B cell (primary cell): Measurements from ENCODE around the gene CREB3L4. TPM values are rescaled to one million over a fixed set of nuclear protein-coding genes. Genes with fewer than 3 reads are reported as not detected.

ENCODE experiments used
- ATAC-seq: fragments of 200-7000 bp; cut with Tn5 transposase; one replicate; pipeline ENCODE4 v1.10.0; 2021; ENCODE audit warnings: low read depth, mild to moderate bottlenecking, moderate number of reproducible peaks, moderate library complexity
- CTCF ChIA-PET: fragments of 350-600 bp; sonication (Branson Sonifier 250); formaldehyde crosslinking; loops from one replicate; lab custom pipeline; 2021; ENCODE audit warnings: antibody characterized with exemption, inconsistent platforms; lab: Charles Lee
- POLR2A ChIA-PET: fragments of 350-600 bp; sonication (Branson Sonifier 250); formaldehyde crosslinking; loops from one replicate; lab custom pipeline; 2021; ENCODE audit warnings: antibody characterized with exemption; lab: Charles Lee
- DNase-seq: peaks from one replicate; pipeline ENCODE4 v3.0.0; 2013
- H2AFZ ChIP-seq: 2 replicates; pipeline ENCODE4 v1.6.1; 2012; ENCODE audit warnings: mild to moderate bottlenecking, low read depth, low read length; ENCODE audit not compliant: insufficient read depth, poor library complexity, severe bottlenecking
- H3K27ac ChIP-seq, 2 donors: 1 replicate in 1 of 2; 2 replicates in 1 of 2; pipeline ENCODE4 v1.5.1; 2012 to 2013; ENCODE audit warnings: low read length in 2 of 2, mild to moderate bottlenecking in 2 of 2, moderate library complexity in 1 of 2
- H3K27me3 ChIP-seq, 4 experiments: fragments of 200-600 bp in 1 of 4; sonication (generic) in 1 of 4; replicated peaks in 1 of 4; 1 replicate in 2 of 4; 2 replicates in 2 of 4; pipeline versions ENCODE4 v1.6.1 to v1.7.0; 2013 to 2016; ENCODE audit warnings: low read length in 3 of 4, mild to moderate bottlenecking in 2 of 4, mixed read lengths in 1 of 4, moderate library complexity in 1 of 4; ENCODE audit not compliant: insufficient read depth in 4 of 4, control insufficient read depth in 3 of 4; ENCODE audit errors: control extremely low read depth in 1 of 4
- H3K36me3 ChIP-seq, 2 experiments: replicated peaks in 1 of 2; 1 replicate in 1 of 2; 2 replicates in 1 of 2; pipeline versions ENCODE4 v1.6.1 to v1.7.1; 2013; ENCODE audit warnings: low read length in 1 of 2; ENCODE audit not compliant: insufficient read depth in 2 of 2, control insufficient read depth in 1 of 2; ENCODE audit errors: control extremely low read depth in 1 of 2, extremely low read depth in 1 of 2
- H3K4me1 ChIP-seq, 2 donors: fragments of 200-600 bp in 1 of 2; sonication (generic) in 1 of 2; 1 replicate in 1 of 2; 2 replicates in 1 of 2; pipeline versions ENCODE4 v1.5.1 to v1.6.1; 2013 to 2017; ENCODE audit warnings: low read length in 2 of 2; ENCODE audit not compliant: control insufficient read depth in 2 of 2, insufficient read depth in 2 of 2
- H3K4me2 ChIP-seq: replicated peaks from 2 replicates; pipeline ENCODE3; 2012; ENCODE audit warnings: mild to moderate bottlenecking, low read depth, low read length; ENCODE audit not compliant: poor library complexity, severe bottlenecking
- H3K4me3 ChIP-seq, 5 experiments: fragments of 200-600 bp in 1 of 5; sonication (generic) in 1 of 5; 1 replicate in 3 of 5; 2 replicates in 2 of 5; pipeline versions ENCODE4 v1.5.1 to v1.7.0; 2011 to 2016; ENCODE audit warnings: low read length in 4 of 5, mild to moderate bottlenecking in 4 of 5, low read depth in 2 of 5, control low read depth in 1 of 5, moderate library complexity in 1 of 5; ENCODE audit not compliant: insufficient read depth in 1 of 5; ENCODE audit errors: control extremely low read depth in 1 of 5, extremely low read depth in 1 of 5
- H3K79me2 ChIP-seq: fragments of 200-600 bp; sonication (generic); one replicate; pipeline ENCODE4 v1.6.0; 2016; ENCODE audit warnings: low read length; ENCODE audit not compliant: control insufficient read depth, insufficient read depth
- H3K9ac ChIP-seq: fragments of 200-600 bp; sonication (generic); 2 replicates; pipeline ENCODE4 v1.6.1; 2017; ENCODE audit warnings: mild to moderate bottlenecking, low read length, moderate library complexity
- H3K9me3 ChIP-seq, 3 donors: one replicate each; pipeline versions ENCODE4 v1.6.1 to v1.7.1; 2013; ENCODE audit warnings: low read length in 2 of 3; ENCODE audit not compliant: control insufficient read depth in 2 of 3, insufficient read depth in 1 of 3; ENCODE audit errors: control extremely low read depth in 1 of 3
- H4K20me1 ChIP-seq: 2 replicates; pipeline ENCODE4 v1.6.0; 2012; ENCODE audit warnings: mild to moderate bottlenecking, low read length; ENCODE audit not compliant: insufficient read depth, control insufficient read depth, poor library complexity, severe bottlenecking
- H3K27ac Mint-ChIP-seq: one replicate; pipeline ENCODE4 v1.8.0; 2021; ENCODE audit warnings: mixed read lengths
- H3K27me3 Mint-ChIP-seq: one replicate; pipeline ENCODE4 v1.8.0; 2021; ENCODE audit warnings: mixed read lengths
- H3K4me1 Mint-ChIP-seq: one replicate; pipeline ENCODE4 v1.8.0; 2021; ENCODE audit warnings: mixed read lengths
- H3K4me3 Mint-ChIP-seq: one replicate; pipeline ENCODE4 v1.8.0; 2021; ENCODE audit warnings: mixed read lengths
- H3K9me3 Mint-ChIP-seq: one replicate; pipeline ENCODE4 v1.8.0; 2022; ENCODE audit warnings: mixed read lengths; ENCODE audit not compliant: insufficient read depth
- CTCF ChIP-seq: fragments of 200-600 bp; IDR thresholded peaks from one replicate; pipeline ENCODE4 v1.8.0; 2022; ENCODE audit warnings: antibody characterized with exemption, mild to moderate bottlenecking
- EZH2 ChIP-seq: IDR thresholded peaks from 2 replicates; pipeline ENCODE4 v1.6.1; 2012; ENCODE audit warnings: borderline replicate concordance, low read depth, mild to moderate bottlenecking, moderate library complexity, low read length; ENCODE audit not compliant: insufficient read depth, poor library complexity, severe bottlenecking
- WGBS: methylation state at CpG from one replicate; pipeline ENCODE4 v1.1.5; 2013; ENCODE audit warnings: missing lambda C conversion rate; ENCODE audit not compliant: insufficient coverage; 5-methylcytosine and 5-hydroxymethylcytosine counted together
- intact Hi-C: fragments of 100-400 bp; cut with micrococcal nuclease; formaldehyde crosslinking; loops from one replicate; pipeline ENCODE4 v1.10.0; 2022
- polyA plus RNA-seq: library from polyadenylated mRNA; depleted of rRNA; stranded (reverse); fragments of >200 nt; gene quantifications from 2 replicates; pipeline ENCODE4 v1.2.3, GENCODE V29; 2012
- total RNA-seq, 2 donors: library from RNA; stranded (reverse); fragments of 120-200 nt in 1 of 2; gene quantifications; 1 replicate in 1 of 2; 2 replicates in 1 of 2; pipeline versions ENCODE4 v1.2.3 to v1.2.4, GENCODE V29; 2013 to 2022

The CREB3L4 gene
- total and polyA plus RNA-seq, 2 donors (not counting 1 experiment from before 2014, with no cell fraction given) = 21.8 to 28.1 TPM

- H3K4me1 Mint-ChIP-seq = no peaks in the 10 kb centered on the region
- Histone ChIP-seq H3K4me3 (no peak overlapping the region), H2AFZ (no peak overlapping the region), H3K79me2 (no peaks in the 10 kb centered on the region), H3K9ac (no peak overlapping the region), H3K4me2 (no peak overlapping the region), H4K20me1 (no peaks in the 10 kb centered on the region), H3K9me3 (no peaks in the 10 kb centered on the region), H3K27ac (no peak overlapping the region), H3K4me1 (no peaks in the 10 kb centered on the region), H3K36me3 (no peaks in the 10 kb centered on the region), H3K27me3 (no peaks in the 10 kb centered on the region)
- no peaks in the 10 kb centered on the region for H3K9me3 Mint-ChIP-seq
- TF ChIP-seq CTCF = no peak
- TF ChIP-seq EZH2 = no peak
- no peak overlapping the region for H3K27ac Mint-ChIP-seq
- H3K4me3 Mint-ChIP-seq = no peak overlapping the region
- ATAC-seq (no peak), DNase-seq (no peak)
- ChIA-PET POLR2A (no interaction called here), CTCF (no interaction called here)
- intact Hi-C loops = no loop called here
- 83% methylated on average over 1 of the region's 3 CpGs for WGBS
- H3K27me3 Mint-ChIP-seq = no peaks in the 10 kb centered on the region
These were observed 46.6 kb downstream of the CREB3L4 start for GRCh38 chr1:154014154-154014907.

DNA sequence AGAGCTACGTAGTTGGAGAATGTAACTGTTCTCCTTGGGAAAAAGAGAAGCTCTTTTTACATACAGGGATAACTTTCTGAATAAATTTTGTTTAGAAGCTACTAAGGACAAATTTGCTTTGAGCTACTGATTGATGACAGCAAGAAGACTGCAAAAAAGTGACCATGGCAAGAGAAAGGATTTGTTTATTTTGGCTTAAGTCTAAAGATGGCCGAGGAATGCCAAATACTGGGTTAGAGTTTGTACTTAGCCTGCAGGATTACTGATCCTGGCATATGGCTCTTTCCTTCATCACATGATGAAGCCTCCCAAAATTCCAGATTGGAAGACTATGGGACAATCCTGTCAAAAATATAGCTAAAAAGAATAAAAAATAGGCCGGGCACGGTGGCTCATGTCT lies 51.6 kb downstream of the CREB3L4 start:
- no peak overlapping the region for H3K4me2 ChIP-seq

More for the DNA sequence above, 51.6 kb downstream of the CREB3L4 start:
- H3K27me3 Mint-ChIP-seq = no peaks in the 10 kb centered on the region
- no peak overlapping the region for H3K4me3 Mint-ChIP-seq
- H3K4me3 ChIP-seq = no peak overlapping the region
- POLR2A ChIA-PET = no interaction called here
- H3K27me3 ChIP-seq = no peaks in the 10 kb centered on the region
- TF ChIP-seq CTCF (no peak), EZH2 (no peak)
- H4K20me1 ChIP-seq = no peaks in the 10 kb centered on the region
- H3K9ac ChIP-seq = no peak overlapping the region
- no peaks in the 10 kb centered on the region for H3K79me2 ChIP-seq
- DNase-seq (no peak), ATAC-seq (no peak)
- H3K9me3 ChIP-seq = no peaks in the 10 kb centered on the region
- no peak overlapping the region for H3K27ac Mint-ChIP-seq
- H3K36me3 ChIP-seq = no peaks in the 10 kb centered on the region
- CTCF ChIA-PET = no interaction called here
- intact Hi-C loops = no loop called here
- H3K27ac ChIP-seq = no peak overlapping the region
- no peaks in the 10 kb centered on the region for H3K4me1 ChIP-seq
- 100% methylated on average over 2 of the region's 4 CpGs for WGBS
- no peaks in the 10 kb centered on the region for H3K4me1 Mint-ChIP-seq
- no peak overlapping the region for H2AFZ ChIP-seq
- no peaks in the 10 kb centered on the region for H3K9me3 Mint-ChIP-seq
